Osteoblast (primary cell): ENCODE data around the gene A2M. TPM values are rescaled to one million over a fixed set of nuclear protein-coding genes. Genes with fewer than 3 reads are reported as not detected.

ENCODE experiments used
- DNase-seq: peaks from one replicate; pipeline ENCODE4 v3.0.0; 2011; ENCODE audit warnings: low spot score, mixed read lengths; ENCODE audit not compliant: insufficient read length; ENCODE audit errors: missing footprints
- H2AFZ ChIP-seq: 2 replicates; pipeline ENCODE4 v1.6.0; 2011; ENCODE audit warnings: mild to moderate bottlenecking, low read length
- H3K27ac ChIP-seq: 2 replicates; pipeline ENCODE4 v1.5.1; 2011; ENCODE audit warnings: mild to moderate bottlenecking, low read depth, low read length, moderate library complexity
- H3K27me3 ChIP-seq: 2 replicates; pipeline ENCODE4 v1.6.0; 2012; ENCODE audit warnings: mild to moderate bottlenecking, control low read depth, inconsistent platforms, low read length, moderate library complexity; ENCODE audit not compliant: insufficient read depth
- H3K36me3 ChIP-seq: 2 replicates; pipeline ENCODE4 v1.5.1; 2011; ENCODE audit warnings: mild to moderate bottlenecking, low read length, control low read depth, moderate library complexity; ENCODE audit not compliant: insufficient read depth
- H3K4me1 ChIP-seq: 2 replicates; pipeline ENCODE4 v1.5.1; 2011; ENCODE audit warnings: mild to moderate bottlenecking, low read length, control low read depth, moderate library complexity; ENCODE audit not compliant: insufficient read depth
- H3K4me2 ChIP-seq: 2 replicates; pipeline ENCODE4 v1.6.0; 2011; ENCODE audit warnings: mild to moderate bottlenecking, low read length; ENCODE audit not compliant: insufficient read depth
- H3K4me3 ChIP-seq: fragments of 200-600 bp; sonication (generic); 3 replicates; pipeline ENCODE4 v1.5.1; 2012; ENCODE audit warnings: mild to moderate bottlenecking, low read length, inconsistent platforms; ENCODE audit not compliant: insufficient read depth
- H3K79me2 ChIP-seq: 2 replicates; pipeline ENCODE4 v1.6.0; 2012; ENCODE audit warnings: mild to moderate bottlenecking, low read length, control low read depth, inconsistent platforms; ENCODE audit not compliant: insufficient read depth
- H3K9me3 ChIP-seq: 2 replicates; pipeline ENCODE4 v1.5.1; 2011; ENCODE audit warnings: low read depth, low read length, control low read depth
- H4K20me1 ChIP-seq: 2 replicates; pipeline ENCODE4 v1.6.0; 2012; ENCODE audit warnings: mild to moderate bottlenecking, low read length, control low read depth; ENCODE audit not compliant: insufficient read depth
- total RNA-seq: library from RNA; depleted of rRNA; stranded (reverse); fragments of >200 nt; gene quantifications from 2 replicates; pipeline ENCODE4 v1.2.3, GENCODE V29; 2012
- TF ChIP-seq, protein P1 (sequence below): IDR thresholded peaks from 2 replicates; pipeline ENCODE4 v1.5.1; 2011; ENCODE audit warnings: mild to moderate bottlenecking, low read depth, low read length, moderate library complexity; ENCODE audit errors: extremely low read depth

Gene A2M
- total RNA-seq, 1 donor: 2.2 TPM

DNA sequence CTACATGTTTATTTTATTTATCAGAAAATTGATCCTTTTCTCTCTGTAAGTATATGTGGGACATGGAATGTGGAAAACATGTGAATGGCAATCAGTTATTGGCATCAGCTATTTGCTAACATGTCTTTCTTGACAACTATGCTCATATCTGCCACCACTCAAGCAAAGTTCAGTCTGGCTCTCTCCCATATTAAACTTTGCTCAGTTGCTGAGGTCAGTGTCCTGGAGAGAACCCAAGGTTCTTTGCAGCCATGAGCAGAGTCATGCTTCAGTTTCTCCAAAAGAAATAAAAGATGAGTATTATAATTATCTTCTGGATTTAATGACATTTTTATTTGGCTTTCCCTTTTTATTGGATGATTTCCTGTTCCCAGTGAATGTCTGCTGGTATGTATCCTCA, 42.6 kb downstream of the A2M start:
- Histone ChIP-seq H3K79me2 (no peaks in the 10 kb centered on the region), H3K4me2 (no peak overlapping the region), H3K27me3 (no peaks in the 10 kb centered on the region), H3K36me3 (no peaks in the 10 kb centered on the region), H3K4me1 (no peaks in the 10 kb centered on the region), H2AFZ (no peak overlapping the region), H3K27ac (no peak overlapping the region), H4K20me1 (no peaks in the 10 kb centered on the region), H3K4me3 (no peak overlapping the region), H3K9me3 (no peaks in the 10 kb centered on the region)
- TF ChIP-seq, protein P1, sequence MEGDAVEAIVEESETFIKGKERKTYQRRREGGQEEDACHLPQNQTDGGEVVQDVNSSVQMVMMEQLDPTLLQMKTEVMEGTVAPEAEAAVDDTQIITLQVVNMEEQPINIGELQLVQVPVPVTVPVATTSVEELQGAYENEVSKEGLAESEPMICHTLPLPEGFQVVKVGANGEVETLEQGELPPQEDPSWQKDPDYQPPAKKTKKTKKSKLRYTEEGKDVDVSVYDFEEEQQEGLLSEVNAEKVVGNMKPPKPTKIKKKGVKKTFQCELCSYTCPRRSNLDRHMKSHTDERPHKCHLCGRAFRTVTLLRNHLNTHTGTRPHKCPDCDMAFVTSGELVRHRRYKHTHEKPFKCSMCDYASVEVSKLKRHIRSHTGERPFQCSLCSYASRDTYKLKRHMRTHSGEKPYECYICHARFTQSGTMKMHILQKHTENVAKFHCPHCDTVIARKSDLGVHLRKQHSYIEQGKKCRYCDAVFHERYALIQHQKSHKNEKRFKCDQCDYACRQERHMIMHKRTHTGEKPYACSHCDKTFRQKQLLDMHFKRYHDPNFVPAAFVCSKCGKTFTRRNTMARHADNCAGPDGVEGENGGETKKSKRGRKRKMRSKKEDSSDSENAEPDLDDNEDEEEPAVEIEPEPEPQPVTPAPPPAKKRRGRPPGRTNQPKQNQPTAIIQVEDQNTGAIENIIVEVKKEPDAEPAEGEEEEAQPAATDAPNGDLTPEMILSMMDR: no peak
- DNase-seq: no peak

DNA sequence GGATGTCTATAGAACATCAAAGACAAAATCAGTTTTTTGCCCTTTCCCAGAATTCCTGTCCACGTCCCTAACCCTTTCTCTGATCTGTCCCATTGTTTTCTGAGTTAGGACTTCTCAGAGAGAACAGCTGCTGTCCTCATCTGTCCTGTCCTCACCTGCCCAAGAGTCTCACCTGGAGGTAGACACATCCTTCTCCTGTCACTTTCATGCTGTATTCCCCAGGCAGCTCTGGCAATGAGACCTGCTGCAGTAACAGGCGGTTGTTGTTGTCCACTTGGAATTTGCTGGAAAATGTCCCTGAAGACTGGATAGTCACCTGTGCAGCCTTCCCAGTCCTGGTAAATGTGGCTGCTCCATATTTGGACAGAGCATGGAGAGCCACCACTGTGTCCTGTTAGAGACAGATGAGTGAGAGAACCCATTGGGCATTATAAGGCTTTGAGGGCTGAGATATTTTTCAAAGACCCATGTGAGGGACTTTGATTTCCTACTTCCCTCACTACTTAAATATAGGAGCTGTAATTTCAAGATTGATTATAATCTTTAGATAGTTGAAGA, 43.2 kb downstream of the A2M start:
- Histone ChIP-seq H3K79me2 (no peaks in the 10 kb centered on the region), H3K4me3 (no peak overlapping the region), H3K36me3 (no peaks in the 10 kb centered on the region), H3K4me2 (no peak overlapping the region), H3K9me3 (no peaks in the 10 kb centered on the region), H3K4me1 (no peaks in the 10 kb centered on the region), H4K20me1 (no peaks in the 10 kb centered on the region), H3K27ac (no peak overlapping the region), H3K27me3 (no peaks in the 10 kb centered on the region), H2AFZ (no peak overlapping the region)
- TF ChIP-seq, protein P1: no peak
- DNase-seq: peak; percentile 27

DNA sequence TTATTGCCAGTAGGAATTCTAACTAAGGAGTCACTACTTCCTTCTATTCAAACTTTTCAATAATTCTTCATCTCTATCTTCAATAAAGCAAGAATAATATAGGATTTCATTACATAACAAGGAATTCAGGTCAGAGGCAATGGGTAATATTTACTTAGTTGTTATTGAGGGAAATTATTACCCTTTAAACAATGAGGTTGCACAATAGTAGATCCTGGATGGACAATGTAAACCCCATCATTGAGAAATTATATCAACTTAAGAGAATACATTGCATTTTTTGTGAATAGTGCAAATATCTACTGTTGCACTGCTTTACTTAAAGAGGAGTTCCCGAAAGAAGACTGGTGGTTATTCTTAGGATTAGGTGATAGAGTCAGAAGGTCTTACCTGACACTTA, 43.8 kb downstream of the A2M start:
- no peaks in the 10 kb centered on the region for H3K79me2 ChIP-seq
- no peaks in the 10 kb centered on the region for H3K27me3 ChIP-seq
- no peak overlapping the region for H3K27ac ChIP-seq
- TF ChIP-seq, protein P1: no peak
- H3K4me2 ChIP-seq: no peak overlapping the region
- H3K4me1 ChIP-seq: no peaks in the 10 kb centered on the region
- H3K4me3 ChIP-seq: no peak overlapping the region
- no peaks in the 10 kb centered on the region for H3K36me3 ChIP-seq
- no peaks in the 10 kb centered on the region for H3K9me3 ChIP-seq
- no peak for DNase-seq
- no peak overlapping the region for H2AFZ ChIP-seq
- no peaks in the 10 kb centered on the region for H4K20me1 ChIP-seq

DNA sequence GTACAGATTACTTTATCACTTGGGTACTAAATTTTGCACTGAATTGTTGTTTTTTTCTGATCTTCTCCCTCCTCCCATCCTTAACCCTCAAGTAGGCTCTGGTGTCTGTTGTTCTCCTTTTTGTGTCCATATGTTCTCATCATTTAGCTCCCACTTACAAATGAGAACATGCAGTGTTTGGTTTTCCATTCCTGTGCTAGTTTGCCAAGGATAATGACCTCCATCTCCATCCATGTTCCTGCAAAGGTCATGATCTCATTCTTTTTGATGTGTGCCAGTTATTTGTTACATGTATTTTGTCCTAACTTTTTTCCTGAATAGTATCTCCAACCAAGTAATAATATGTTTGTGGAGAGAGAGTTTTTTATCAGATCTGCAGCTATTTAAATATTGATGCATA, 44.2 kb downstream of the A2M start:
- Histone ChIP-seq H3K36me3 (no peaks in the 10 kb centered on the region), H3K4me2 (no peak overlapping the region), H3K79me2 (no peaks in the 10 kb centered on the region), H3K9me3 (no peaks in the 10 kb centered on the region), H2AFZ (no peak overlapping the region), H4K20me1 (no peaks in the 10 kb centered on the region), H3K27ac (no peak overlapping the region), H3K27me3 (no peaks in the 10 kb centered on the region), H3K4me3 (no peak overlapping the region), H3K4me1 (no peaks in the 10 kb centered on the region)
- TF ChIP-seq, protein P1: no peak
- no peak for DNase-seq
